Gastrocnemius medialis (tissue), 4 donors: ENCODE results near the gene ANKRD65.

Experiments
- CTCF ChIP-seq, 5 experiments: fragments of 450-650 bp in 3 of 5; fragments of 200-600 bp in 2 of 5; sonication (generic) in 2 of 5; IDR thresholded peaks in 4 of 5; conservative IDR thresholded peaks in 1 of 5; 1 replicate in 4 of 5; 2 replicates in 1 of 5; pipeline ENCODE4 v1.5.1; 2016 to 2019; ENCODE audit warnings: antibody characterized with exemption in 5 of 5, mild to moderate bottlenecking in 3 of 5, moderate library complexity in 3 of 5
- POLR2A ChIP-seq, 2 donors: fragments of 450-650 bp; IDR thresholded peaks; one replicate each; pipeline ENCODE4 v1.6.1; 2017; ENCODE audit warnings: antibody characterized with exemption in 2 of 2, mild to moderate bottlenecking in 2 of 2, moderate library complexity in 2 of 2

DNA sequence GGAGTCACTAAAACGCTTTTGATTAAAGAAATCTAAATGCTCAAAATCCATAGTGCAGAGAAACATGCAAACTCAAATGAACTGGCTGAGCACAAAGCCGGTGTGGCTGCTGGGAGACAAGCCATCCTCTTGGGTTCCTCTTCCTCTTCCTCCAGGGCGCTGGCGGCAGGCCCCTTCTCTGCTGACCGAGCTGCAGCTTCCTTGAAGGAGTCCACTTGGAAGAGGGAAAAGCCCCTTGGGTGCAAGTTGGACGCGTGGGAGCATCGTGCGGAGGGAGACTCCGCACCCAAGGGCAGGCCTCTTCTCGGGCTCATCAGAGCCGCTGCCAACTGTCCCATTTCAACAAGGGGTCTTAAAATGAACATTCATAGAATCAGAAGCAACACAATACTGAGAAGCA, 29.9 kb downstream of the ANKRD65 start:
- TF ChIP-seq CTCF (IDR thresholded peaks at IDR 0.05 in 4 of 5, conservative IDR thresholded peaks at IDR 0.05 in 1 of 5) (no peak), POLR2A (IDR thresholded peaks at IDR 0.05) (no peak)
